Left ventricle myocardium inferior (tissue), 1 donor: ENCODE measurements around the gene SPNS1. TPM values are rescaled to one million over a fixed set of nuclear protein-coding genes. Genes with fewer than 3 reads are reported as not detected.
"Not testable (repeated sequence)": the region's sequence is repeated elsewhere in the genome, so short reads cannot be mapped to it uniquely, and the experiment has no call there.

Experiments
- DNase-seq: peaks from one replicate; pipeline ENCODE4 v3.0.0-alpha.2; 2020
- H3K27ac ChIP-seq: fragments of 200-600 bp; replicated peaks from 2 replicates; pipeline ENCODE4 v1.8.0; 2021
- H3K27me3 ChIP-seq: fragments of 200-600 bp; 2 replicates; pipeline ENCODE4 v1.8.0; 2021; ENCODE audit warnings: low read depth
- H3K36me3 ChIP-seq: fragments of 200-600 bp; 2 replicates; pipeline ENCODE4 v1.8.0; 2021
- H3K4me1 ChIP-seq: fragments of 200-600 bp; 2 replicates; pipeline ENCODE4 v1.8.0; 2021
- H3K4me3 ChIP-seq: fragments of 200-600 bp; 2 replicates; pipeline ENCODE4 v1.8.0; 2021; ENCODE audit warnings: mild to moderate bottlenecking, moderate library complexity
- H3K9me3 ChIP-seq: fragments of 200-600 bp; replicated peaks from 2 replicates; pipeline ENCODE4 v1.8.0; 2021
- intact Hi-C: fragments of 100-400 bp; cut with micrococcal nuclease; formaldehyde crosslinking; loops from one replicate; pipeline ENCODE4 v1.11.0; 2022
- long read RNA-seq: library from polyadenylated mRNA; unstranded; transcript quantifications from one replicate; pipeline ENCODE4 v2.0.0, GENCODE V29; 2021
- total RNA-seq: library from RNA; stranded (reverse); fragmentation: NEBNext Ultra II Directional; extraction: Animal tissue kit (Norgen Biotek cat#: 25700); gene quantifications from one replicate; pipeline ENCODE4 v1.2.1, GENCODE V29; 2021
- TF ChIP-seq, protein P1 (sequence below): fragments of 200-600 bp; IDR thresholded peaks from 2 replicates; pipeline ENCODE4 v1.8.0; 2021; ENCODE audit warnings: antibody characterized with exemption, mild to moderate bottlenecking, borderline replicate concordance
- donor health status: DM: no; HTN: yes; CAD: no; lungs with severe emphysema.

SPNS1 gene
- total RNA-seq: 16.5 TPM
- long read RNA-seq, transcript SPNS1-201 (12 exons, 2,208 nt): major isoform, 39 of 56 reads
- long read RNA-seq, partial matches to known transcripts: 4 of 56 reads
- long read RNA-seq, other reads (novel, unspliced or antisense): 9 of 56 reads

GRCh38 chr16:28974437-28975157 lies at the start of gene SPNS1:
SPNS1 (plus strand) TSS chr16:28974778; CDS start chr16:28975152, 374 bp downstream.
- Histone ChIP-seq H3K4me1 (peaks cover 28% of the 10 kb centered on the region), H3K27ac (peak within 1 kb of the TSS; percentile 89), H3K4me3 (peak within 1 kb of the TSS; percentile 96), H3K36me3 (peaks cover 30% of the 10 kb centered on the region), H3K9me3 (no peaks in the 10 kb centered on the region), H3K27me3 (no peaks in the 10 kb centered on the region)
- intact Hi-C loops: no loop called here
- TF ChIP-seq, protein P1, sequence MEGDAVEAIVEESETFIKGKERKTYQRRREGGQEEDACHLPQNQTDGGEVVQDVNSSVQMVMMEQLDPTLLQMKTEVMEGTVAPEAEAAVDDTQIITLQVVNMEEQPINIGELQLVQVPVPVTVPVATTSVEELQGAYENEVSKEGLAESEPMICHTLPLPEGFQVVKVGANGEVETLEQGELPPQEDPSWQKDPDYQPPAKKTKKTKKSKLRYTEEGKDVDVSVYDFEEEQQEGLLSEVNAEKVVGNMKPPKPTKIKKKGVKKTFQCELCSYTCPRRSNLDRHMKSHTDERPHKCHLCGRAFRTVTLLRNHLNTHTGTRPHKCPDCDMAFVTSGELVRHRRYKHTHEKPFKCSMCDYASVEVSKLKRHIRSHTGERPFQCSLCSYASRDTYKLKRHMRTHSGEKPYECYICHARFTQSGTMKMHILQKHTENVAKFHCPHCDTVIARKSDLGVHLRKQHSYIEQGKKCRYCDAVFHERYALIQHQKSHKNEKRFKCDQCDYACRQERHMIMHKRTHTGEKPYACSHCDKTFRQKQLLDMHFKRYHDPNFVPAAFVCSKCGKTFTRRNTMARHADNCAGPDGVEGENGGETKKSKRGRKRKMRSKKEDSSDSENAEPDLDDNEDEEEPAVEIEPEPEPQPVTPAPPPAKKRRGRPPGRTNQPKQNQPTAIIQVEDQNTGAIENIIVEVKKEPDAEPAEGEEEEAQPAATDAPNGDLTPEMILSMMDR: no peak
- peak; percentile 98 for DNase-seq

DNA sequence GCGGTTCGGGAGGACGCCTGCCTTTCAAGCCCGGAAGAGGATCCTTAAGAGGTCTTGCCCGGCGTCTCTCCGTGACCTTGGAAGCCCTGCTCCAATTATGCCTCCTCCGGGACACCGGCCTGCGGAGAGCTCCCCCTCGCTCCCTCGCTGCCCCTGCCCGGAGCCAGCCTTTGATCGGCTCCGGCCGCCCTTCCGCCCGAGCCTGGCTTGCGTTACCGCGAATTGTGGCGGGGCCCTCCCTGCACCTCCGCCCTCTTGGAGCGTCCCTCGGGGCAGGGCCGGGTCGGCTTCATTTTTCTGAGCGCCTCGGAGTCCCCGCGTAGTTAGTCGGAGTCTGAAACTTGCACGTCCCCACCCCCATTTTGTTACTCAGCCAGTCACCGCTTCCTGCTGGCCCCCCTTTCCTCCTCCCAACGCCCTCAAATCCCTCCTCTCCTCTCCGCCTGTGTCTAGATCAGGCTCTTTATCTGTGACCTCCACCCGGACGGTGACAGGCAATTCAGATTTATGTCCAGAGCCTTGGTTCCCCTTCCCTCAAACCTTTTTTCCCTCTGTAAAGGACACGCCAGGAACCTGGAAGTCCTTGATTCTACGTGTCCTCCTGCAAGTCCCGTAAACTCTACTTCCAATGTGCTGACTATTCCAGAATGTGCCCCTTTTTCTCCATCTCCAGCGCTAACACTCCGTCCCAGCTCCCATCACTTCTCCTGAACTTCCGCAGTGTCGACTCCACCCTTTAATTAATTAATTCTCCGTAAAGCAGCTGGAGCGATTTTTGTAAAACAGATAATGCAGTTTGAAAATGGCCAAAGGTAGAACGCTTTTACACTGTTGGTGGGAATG lies 49.0 kb upstream of the SPNS1 start:
- peak overlapping the region; percentile 88 for H3K4me3 ChIP-seq
- DNase-seq: peak; percentile 87
- peaks cover 17% of the 10 kb centered on the region for H3K4me1 ChIP-seq
- TF ChIP-seq, protein P1: peak; percentile 13
- H3K9me3 ChIP-seq: no peaks in the 10 kb centered on the region
- H3K27me3 ChIP-seq: no peaks in the 10 kb centered on the region
- H3K27ac ChIP-seq: peak overlapping the region; percentile 99
- H3K36me3 ChIP-seq: peaks cover 15% of the 10 kb centered on the region
- intact Hi-C loops: no loop called here

DNA sequence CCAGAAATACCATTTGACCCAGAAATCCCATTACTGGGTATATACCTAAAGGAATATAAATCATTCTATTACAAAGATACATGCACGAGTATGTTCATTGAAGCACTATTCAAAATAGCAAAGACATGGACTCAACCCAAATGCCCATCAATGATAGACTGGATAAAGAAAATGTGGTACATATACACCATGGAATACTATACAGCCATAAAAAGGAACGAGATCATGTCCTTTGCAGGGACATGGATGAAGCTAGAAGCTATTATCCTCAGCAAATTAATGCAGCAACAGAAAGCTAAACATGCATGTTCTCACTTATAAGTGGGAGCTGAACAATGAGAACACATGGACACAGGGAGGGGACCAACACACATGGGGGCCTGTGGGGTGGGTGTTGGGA lies 48.3 kb upstream of the SPNS1 start:
- H3K9me3 ChIP-seq, H3K36me3 ChIP-seq, DNase-seq, intact Hi-C loops, H3K27me3 ChIP-seq: not testable (repeated sequence)
- Histone ChIP-seq H3K4me3 (peak overlapping the region; percentile 88), H3K4me1 (peaks cover 17% of the 10 kb centered on the region), H3K27ac (peak overlapping the region; percentile 99)

GRCh38 chr16:28927815-28928214 lies 46.8 kb upstream of the SPNS1 start:
- DNase-seq: no peak
- no peaks in the 10 kb centered on the region for H3K9me3 ChIP-seq
- no peak overlapping the region for H3K27ac ChIP-seq
- TF ChIP-seq, protein P1: no peak
- intact Hi-C loops: no loop called here
- peaks cover 17% of the 10 kb centered on the region for H3K4me1 ChIP-seq
- H3K4me3 ChIP-seq: no peak overlapping the region
- H3K36me3 ChIP-seq: peaks cover 6% of the 10 kb centered on the region
- H3K27me3 ChIP-seq: no peaks in the 10 kb centered on the region

GRCh38 chr16:28930203-28930602 lies 44.4 kb upstream of the SPNS1 start:
- Histone ChIP-seq H3K36me3 (no peaks in the 10 kb centered on the region), H3K9me3 (no peaks in the 10 kb centered on the region), H3K27me3 (no peaks in the 10 kb centered on the region), H3K4me3 (no peak overlapping the region), H3K4me1 (peaks cover 3% of the 10 kb centered on the region), H3K27ac (no peak overlapping the region)
- TF ChIP-seq, protein P1: no peak
- DNase-seq: no peak
- intact Hi-C loops: no loop called here
